OCI-LY3 (cell line): ENCODE measurements around the gene ALG2.

Experiments
- EZH2phosphoT487 ChIP-seq: fragments of 200-600 bp; shearing (Covaris generic); IDR thresholded peaks from 2 replicates; pipeline ENCODE4 v1.6.1; 2018; ENCODE audit warnings: antibody characterized with exemption, mixed run types, low read depth
- TF ChIP-seq, protein P1 (sequence below): fragments of 200-600, 300-600 bp; sonication (generic); IDR thresholded peaks from 2 replicates; pipeline ENCODE4 v1.5.1; 2014; ENCODE audit warnings: antibody characterized with exemption, low read length, low read depth

DNA sequence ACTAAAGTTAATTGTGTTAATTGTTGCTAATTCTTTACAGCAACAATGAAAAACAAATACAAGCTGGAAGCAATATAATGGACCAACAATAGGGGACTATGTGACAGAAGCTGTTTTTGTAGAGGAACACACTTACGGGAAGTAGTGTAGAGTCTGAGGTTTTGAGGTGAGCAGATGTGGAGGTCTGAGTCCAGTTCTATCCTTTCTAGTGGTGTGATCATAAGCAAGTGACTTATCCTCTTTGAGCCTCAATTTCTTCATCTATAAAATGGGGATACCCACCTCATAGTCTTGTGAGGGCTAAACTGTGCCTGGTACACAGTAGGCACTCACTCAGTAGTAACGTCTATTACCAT, 28.3 kb downstream of the ALG2 start:
- TF ChIP-seq, protein P1, sequence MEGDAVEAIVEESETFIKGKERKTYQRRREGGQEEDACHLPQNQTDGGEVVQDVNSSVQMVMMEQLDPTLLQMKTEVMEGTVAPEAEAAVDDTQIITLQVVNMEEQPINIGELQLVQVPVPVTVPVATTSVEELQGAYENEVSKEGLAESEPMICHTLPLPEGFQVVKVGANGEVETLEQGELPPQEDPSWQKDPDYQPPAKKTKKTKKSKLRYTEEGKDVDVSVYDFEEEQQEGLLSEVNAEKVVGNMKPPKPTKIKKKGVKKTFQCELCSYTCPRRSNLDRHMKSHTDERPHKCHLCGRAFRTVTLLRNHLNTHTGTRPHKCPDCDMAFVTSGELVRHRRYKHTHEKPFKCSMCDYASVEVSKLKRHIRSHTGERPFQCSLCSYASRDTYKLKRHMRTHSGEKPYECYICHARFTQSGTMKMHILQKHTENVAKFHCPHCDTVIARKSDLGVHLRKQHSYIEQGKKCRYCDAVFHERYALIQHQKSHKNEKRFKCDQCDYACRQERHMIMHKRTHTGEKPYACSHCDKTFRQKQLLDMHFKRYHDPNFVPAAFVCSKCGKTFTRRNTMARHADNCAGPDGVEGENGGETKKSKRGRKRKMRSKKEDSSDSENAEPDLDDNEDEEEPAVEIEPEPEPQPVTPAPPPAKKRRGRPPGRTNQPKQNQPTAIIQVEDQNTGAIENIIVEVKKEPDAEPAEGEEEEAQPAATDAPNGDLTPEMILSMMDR, result no peak
- no peak for TF ChIP-seq EZH2phosphoT487
